ENCODE data around the gene NEU3.
"Not testable (repeated sequence)": the region's sequence is repeated elsewhere in the genome, so short reads cannot be mapped to it uniquely, and the experiment has no call there.

NEU3 gene

GRCh38 chr11:74950374-74950969 lies 38.3 kb upstream of the NEU3 start:
- no peak for TF ChIP-seq CTCF (IDR thresholded peaks at IDR 0.05)
- no peak for DNase-seq (ENCODE audit: low spot score)
- peak overlapping the region; percentile 84 for H3K4me3 ChIP-seq
- no peak overlapping the region for H3K27ac ChIP-seq

- Histone ChIP-seq H3K27ac (no peak overlapping the region), H3K4me3 (no peak overlapping the region)
- TF ChIP-seq CTCF (IDR thresholded peaks at IDR 0.05), result no peak
- no peak for DNase-seq (ENCODE audit: low spot score)
Measured at GRCh38 chr11:74951226-74951625, 37.5 kb upstream of the NEU3 start.

GRCh38 chr11:74952752-74953151 lies 36.0 kb upstream of the NEU3 start:
- H3K4me3 ChIP-seq, result no peak overlapping the region
- TF ChIP-seq CTCF (IDR thresholded peaks at IDR 0.05), result no peak
- no peak for DNase-seq (ENCODE audit: low spot score)
- no peak overlapping the region for H3K27ac ChIP-seq

GRCh38 chr11:74953451-74953850 lies 35.3 kb upstream of the NEU3 start:
- no peak for DNase-seq (ENCODE audit: low spot score)
- Histone ChIP-seq H3K27ac (no peak overlapping the region), H3K4me3 (no peak overlapping the region)
- TF ChIP-seq CTCF (IDR thresholded peaks at IDR 0.05), result no peak

GRCh38 chr11:74954199-74954598 lies 34.5 kb upstream of the NEU3 start:
- Histone ChIP-seq H3K27ac (no peak overlapping the region), H3K4me3 (no peak overlapping the region)
- no peak for TF ChIP-seq CTCF (IDR thresholded peaks at IDR 0.05)
- DNase-seq (ENCODE audit: low spot score), result no peak

- Histone ChIP-seq H3K27ac (no peak overlapping the region), H3K4me3 (no peak overlapping the region)
- DNase-seq (ENCODE audit: low spot score), result no peak
- TF ChIP-seq CTCF (IDR thresholded peaks at IDR 0.05), result no peak
Measured at GRCh38 chr11:74956397-74957015, 32.2 kb upstream of the NEU3 start.

GRCh38 chr11:74957937-74958629 lies 30.6 kb upstream of the NEU3 start:
- no peak for DNase-seq (ENCODE audit: low spot score)
- TF ChIP-seq CTCF (IDR thresholded peaks at IDR 0.05), result no peak
- Histone ChIP-seq H3K27ac (no peak overlapping the region), H3K4me3 (no peak overlapping the region)

- not testable (repeated sequence) for H3K4me3 ChIP-seq; DNase-seq (ENCODE audit: low spot score); H3K27ac ChIP-seq
Measured at GRCh38 chr11:74960128-74960527, 28.6 kb upstream of the NEU3 start.

All from coronary artery (tissue), 2 donors.